Pons (tissue), 1 donor: Measurements from ENCODE around the gene NOL3.

Experiments
- DNase-seq: peaks from one replicate; pipeline ENCODE4 v3.0.0-alpha.2; 2016; ENCODE audit warnings: low spot score

Gene NOL3

DNA sequence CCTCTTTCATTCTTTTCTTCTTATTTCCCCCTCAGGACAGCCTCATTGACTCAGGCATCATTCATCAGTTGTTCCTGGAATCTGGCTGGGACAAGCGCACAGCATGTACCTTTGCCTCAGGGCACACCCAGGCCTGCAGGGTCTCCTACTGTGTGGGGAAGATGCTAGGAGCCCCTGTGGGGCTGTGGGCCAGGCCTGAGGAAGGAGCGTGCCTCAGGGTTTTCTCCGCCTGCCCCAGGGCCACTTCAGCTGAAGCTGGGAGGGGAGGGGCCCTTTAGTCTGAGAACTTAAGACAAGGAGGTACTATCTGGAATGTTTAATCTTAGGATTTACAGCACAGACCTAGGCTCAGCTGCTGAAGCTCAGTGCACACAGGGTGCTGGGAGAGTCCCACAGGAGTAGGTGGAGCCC lies 36.5 kb downstream of the NOL3 start:
- DNase-seq: no peak

DNA sequence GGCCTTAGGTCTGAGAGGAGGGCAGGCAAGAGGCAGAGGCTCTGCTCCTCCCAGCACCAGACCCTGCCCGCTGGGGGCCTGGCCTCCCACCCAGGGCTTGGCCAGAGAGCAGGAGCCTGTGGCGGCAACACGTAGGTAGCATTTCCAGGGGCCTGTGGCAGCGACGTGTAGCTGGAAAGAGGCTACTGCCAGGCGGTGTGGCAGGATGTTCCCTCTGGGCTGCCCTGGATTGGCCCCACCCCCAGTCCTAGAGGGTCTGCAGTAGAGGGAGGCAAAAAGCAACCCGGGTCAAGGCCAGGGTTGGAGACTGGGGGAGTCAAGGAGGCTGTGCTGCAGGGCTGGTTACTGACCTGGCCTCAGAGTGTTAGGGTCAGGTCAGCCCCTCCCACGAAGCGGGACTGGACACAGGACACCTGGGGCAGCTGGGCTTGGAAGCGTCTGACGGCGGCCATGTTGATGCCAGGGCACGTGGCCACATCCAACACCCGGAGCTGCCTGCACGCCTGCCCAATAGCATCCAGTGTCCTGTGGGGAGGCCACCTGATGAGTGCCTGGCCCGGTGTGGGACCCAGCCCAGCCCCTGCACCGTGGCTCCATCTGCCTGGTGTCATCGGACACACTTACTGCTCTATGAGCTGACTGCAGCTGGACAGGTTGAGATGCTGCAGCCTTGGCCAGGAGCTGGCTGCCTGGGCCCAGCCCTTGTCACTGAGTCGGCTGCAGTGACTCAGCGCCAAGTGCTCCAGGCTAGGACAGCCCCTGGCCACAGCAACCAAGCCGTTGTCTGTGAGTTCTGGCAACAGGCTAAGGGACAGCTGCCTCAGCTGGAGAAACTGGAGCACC lies 37.1 kb downstream of the NOL3 start:
- no peak for DNase-seq

DNA sequence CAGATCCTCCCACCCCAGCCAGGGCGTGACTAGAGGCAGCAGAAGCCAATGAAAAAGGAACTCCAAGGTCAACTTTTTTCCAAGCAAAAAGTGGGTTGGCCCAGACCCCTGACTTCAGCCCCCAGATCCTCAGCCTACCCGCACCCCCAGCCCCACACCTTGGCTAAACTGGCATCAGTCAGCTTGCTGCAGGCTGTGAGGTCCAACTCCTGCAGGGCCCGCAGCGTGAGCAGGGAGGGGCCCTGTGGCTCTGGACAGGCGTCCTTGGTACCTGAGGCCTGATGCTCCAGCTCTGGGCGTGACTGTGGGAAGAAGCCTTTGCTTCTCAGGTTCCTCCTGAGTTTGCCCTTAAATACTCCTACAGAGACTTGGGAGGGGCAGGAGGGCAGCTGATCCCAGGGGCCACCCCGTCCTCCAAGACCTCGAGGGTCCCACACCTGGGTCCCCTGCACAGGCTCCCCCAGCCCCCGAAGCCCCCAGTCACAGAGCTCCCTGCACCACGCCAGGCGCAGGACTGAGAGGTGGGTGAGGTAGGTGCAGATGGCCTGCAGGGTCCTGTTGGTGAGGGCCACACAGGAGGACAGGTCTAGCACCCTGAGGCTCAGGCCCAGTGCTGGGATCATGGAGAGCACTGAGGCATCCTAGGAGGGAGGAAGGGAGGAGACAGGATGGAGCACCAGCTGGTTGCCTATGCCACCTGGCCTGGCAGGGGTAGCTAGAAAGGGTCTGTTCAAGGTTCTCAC lies 38.0 kb downstream of the NOL3 start:
- DNase-seq: no peak

DNA sequence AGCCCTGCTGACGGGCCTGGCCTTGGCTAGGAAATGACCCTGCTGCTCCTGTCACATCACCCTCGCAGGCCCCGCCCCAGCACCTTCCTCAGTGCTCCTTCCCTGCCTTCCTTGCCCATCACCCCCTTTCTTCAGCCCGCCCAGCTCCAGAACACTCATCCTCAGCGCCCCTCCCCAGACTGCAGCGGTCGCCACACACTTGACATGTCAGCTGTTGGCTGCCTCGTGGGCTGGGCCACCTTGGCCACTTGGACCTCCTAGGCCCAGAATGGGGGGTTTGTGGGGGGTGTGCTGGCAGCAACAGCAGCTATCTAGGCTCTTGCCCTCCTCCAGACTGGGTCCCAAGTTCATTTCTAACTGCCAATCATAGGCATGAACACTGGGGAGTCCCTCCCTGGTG lies 39.2 kb downstream of the NOL3 start:
- no peak for DNase-seq

DNA sequence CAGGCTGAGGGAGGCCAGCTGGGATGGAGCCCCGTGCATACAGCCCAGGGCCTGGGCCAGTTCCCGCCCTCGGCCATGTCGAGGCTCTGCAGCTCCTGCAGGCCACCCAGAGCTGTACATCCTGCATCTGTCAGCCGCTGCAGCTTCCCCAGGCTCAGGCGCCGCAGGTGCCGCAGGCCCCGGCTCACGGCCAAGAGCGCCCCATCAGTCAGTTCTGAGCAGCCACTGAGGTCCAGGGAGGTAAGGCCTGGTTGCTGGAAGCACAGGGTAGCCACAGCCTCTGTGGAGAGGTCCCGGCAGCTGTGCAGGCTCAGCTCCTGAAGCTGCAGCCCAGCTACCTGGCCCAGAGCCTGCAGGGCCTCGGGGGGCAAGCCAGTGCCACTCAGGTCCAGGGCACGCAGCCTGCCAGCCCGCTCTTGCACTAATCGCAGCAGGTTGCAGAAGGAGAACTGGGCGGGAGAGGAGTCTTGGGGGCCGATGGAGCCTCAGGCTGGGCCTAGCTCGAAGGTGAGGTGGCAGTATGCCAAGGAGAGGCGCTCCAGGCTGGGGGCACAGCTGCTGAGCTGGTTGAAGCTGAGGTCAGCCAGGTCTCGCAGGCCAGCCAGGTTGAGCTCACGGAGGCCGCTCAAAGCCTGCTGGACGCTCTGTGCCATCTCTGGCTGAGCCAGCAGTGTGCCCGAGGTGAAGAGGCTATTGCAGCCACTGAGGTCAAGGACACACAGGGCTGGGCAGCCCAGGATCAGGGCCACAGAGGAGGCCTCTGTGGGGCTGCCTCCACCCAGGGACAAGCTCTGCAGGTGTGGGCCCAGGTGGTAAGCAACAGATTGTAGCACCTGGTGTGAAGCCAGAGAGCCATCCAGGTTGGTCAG lies 40.0 kb downstream of the NOL3 start:
- DNase-seq: no peak

DNA sequence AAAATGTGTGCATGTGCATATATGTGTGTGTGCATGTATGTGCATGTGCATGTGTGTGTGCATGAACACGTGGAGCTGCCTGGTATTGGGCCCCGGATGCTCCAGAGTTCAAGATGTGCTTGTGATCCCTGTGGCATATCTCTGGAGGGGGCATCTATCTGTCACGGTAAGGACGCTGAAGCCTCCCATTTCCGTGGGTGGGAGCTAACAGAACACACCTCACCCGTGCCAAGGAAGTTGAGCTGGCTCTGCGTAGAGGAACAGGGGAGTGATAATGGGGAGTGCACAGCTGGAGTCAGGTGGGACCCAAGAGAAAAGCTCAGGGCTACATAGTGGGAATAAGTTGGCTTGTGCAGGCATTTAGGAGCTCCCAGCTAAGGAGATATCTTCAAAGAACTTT lies 41.3 kb downstream of the NOL3 start:
- no peak for DNase-seq

DNA sequence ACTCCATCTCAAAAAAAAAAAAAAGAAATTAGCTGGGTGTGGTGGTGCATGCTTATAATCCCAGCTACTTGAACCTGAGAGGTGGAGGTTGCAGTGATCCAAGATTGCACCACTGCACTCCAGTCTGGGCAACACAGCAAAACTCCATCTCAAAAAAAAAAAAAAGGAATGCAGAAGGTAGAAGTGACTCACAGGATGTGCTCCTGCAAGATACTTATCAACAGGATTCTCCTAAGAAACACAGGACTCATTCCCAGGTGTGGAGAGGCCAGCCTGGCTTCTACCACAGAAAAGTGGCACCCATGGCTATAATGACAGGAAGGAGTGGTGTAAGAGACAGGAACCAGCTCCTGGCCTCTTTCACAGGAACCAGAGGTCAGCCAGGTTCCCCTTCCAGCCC lies 42.4 kb downstream of the NOL3 start:
- DNase-seq: no peak

DNA sequence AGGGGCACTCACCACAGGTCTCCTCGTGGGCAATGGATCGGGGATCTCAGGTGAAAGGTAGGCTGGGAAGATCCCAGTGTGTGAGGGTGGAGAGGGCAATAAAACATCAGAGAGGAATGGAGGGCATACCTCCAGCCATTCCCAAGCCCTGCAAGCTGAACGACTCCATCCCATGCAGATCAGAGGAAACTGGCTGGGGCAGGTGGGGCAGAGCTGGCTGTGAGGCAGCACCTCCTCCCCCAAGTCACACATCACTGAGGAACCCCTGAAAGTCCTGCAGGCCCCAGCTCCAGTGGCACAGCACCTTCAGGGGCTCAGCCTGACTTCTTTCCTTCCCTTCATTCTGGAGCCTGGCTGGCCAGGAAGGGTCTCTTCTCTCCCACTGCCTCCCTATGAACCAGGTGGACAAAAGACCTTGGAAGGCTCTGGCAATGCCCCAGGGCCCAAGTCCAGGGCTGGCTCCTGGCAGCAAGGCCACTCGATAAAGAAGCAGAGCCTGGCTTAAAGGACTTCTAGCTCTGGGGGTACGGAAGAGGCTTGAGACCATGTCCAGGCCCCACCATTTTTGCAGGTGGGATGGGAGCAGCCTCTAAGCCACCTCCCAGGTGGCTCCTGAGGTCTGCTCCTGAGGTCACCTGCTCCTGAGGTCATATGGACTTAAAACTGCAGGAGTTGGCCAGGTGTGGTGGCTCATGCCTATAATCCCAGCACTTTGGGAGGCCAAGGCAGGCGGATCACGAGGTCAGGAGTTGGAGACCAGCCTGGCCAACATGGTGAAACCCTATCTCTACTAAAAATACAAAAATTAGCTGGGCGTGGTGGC lies 43.1 kb downstream of the NOL3 start:
- DNase-seq: no peak

DNA sequence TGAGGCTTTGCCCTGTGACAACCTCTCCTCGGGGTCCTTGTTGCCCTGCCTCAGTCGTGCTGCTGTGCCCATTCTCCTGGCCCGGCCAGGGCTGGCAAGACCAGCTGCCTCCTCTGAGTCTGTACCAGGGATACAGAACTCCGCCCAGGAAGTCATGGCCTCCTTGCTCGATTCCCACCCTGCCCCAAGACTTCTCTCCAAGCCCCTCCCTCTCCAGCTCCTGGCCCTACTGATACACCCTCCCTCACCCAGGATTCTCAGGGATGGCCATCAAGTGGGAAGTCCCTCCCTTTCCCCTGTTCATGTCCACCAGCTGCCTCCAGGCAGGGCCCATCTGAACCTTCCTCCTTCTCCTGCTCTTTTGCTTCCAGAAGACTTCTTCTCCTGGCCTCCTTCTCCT lies 45.4 kb downstream of the NOL3 start:
- no peak for DNase-seq

DNA sequence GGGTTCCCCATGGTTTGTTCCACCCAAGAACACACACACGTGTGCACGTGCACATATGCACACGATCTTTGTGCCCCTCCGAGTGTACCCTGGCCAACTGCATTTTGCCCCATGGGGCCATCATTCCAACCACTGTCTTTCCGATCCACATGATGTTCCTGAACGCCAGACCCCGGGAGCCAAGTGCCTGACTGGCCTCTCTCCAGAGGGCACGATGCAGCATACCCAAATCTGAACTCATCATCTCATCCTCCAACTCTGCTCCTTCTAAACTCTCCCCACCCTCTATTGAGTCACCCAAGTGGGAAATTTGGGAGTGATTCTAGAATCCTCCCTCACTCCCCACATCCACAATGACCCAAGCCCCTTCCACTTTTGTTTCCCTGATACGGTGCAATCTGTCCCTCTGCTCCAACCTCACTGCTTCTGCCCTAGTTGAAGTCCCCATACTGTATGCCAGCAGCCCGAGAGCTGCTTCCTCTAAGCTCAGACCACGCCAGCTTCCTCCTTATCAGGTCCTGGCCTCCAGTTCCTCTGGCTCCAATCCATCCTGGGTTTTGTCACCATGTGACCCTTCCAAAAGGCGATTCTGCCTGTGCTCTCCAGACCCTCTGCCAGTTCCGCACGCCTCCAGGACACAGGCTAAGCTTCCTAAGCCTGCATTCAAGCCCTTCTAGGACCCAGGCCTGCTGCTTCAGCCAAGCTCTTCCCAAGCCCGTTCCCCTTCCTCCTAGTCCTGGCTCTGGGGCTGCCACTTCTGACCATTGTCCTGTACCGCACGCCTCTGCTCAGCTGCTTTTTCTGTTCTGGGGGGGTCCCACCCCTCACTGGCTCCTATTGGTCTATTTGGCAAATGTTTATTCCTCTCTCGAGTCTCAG lies 46.5 kb downstream of the NOL3 start:
- peak; percentile 59 for DNase-seq

DNA sequence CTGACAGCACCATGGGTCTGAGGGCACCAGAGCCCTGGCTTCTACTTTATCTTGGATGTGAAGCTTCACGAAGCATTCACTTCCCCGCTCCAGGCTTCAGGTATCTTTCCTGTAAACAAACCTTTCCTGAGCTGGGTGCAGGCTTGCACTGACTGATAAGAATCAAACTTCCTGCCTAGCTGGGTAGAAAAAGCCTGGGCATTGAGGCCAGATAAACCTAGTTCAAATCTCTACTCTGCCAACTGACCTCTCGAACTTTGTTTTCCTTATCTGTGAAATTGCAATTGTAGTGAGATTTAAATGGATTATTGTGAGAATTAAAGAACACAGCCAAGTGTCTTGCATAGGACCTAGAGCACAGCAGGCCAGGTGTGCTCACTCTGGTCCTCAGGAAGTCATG lies 53.7 kb downstream of the NOL3 start:
- no peak for DNase-seq
